ENCODE data around the gene IL6R.

IL6R gene

GRCh38 chr1:154492115-154492514, 87.0 kb downstream of the IL6R start:
- H3K4me1 ChIP-seq (ENCODE audit: low read length) = peaks cover 20% of the 10 kb centered on the region
- no peaks in the 10 kb centered on the region for H3K9me3 ChIP-seq (replicated peaks; ENCODE audit: insufficient read depth, low read length)
- H3K27ac ChIP-seq (ENCODE audit: low read length) = no peak overlapping the region
- H2AFZ ChIP-seq (ENCODE audit: low read length) = no peak overlapping the region
- no peak for DNase-seq
- TF ChIP-seq EZH2 (optimal IDR thresholded peaks at IDR 0.05; ENCODE audit: low read depth, low read length) (no peak), CTCF (IDR thresholded peaks at IDR 0.05; ENCODE audit: low read length) (no peak), EZH2phosphoT487 (IDR thresholded peaks at IDR 0.05; ENCODE audit: low read length) (no peak)
- no peaks in the 10 kb centered on the region for H3K79me2 ChIP-seq (ENCODE audit: low read length)
- no peak overlapping the region for H3K9ac ChIP-seq (ENCODE audit: low read length)
- no peaks in the 10 kb centered on the region for H3K27me3 ChIP-seq (replicated peaks; ENCODE audit: insufficient read depth, low read length)
- H3K4me3 ChIP-seq (ENCODE audit: low read length) = no peak overlapping the region
- H3K36me3 ChIP-seq (replicated peaks; ENCODE audit: insufficient read depth, low read length) = no peaks in the 10 kb centered on the region
- no peaks in the 10 kb centered on the region for H4K20me1 ChIP-seq (ENCODE audit: insufficient read depth, low read length)
- no peak overlapping the region for H3K4me2 ChIP-seq (ENCODE audit: low read depth, low read length)
- peaks cover 7% of the 10 kb centered on the region; the same call in 1 of the 2 replicates for H3F3A ChIP-seq (ENCODE audit: insufficient read depth, low read length)
- H3K9me2 ChIP-seq (replicated peaks; ENCODE audit: insufficient read depth, low read length) = no peaks in the 10 kb centered on the region

GRCh38 chr1:154493276-154493675, 88.1 kb downstream of the IL6R start:
- Histone ChIP-seq H3K36me3 (replicated peaks; ENCODE audit: insufficient read depth, low read length) (no peaks in the 10 kb centered on the region), H3F3A (ENCODE audit: insufficient read depth, low read length) (peaks cover 11% of the 10 kb centered on the region; the same call in 1 of the 2 replicates), H2AFZ (ENCODE audit: low read length) (peak overlapping the region; percentile 39), H3K9ac (ENCODE audit: low read length) (no peak overlapping the region), H3K4me2 (ENCODE audit: low read depth, low read length) (peak overlapping the region; percentile 9; the same call in 1 of the 2 replicates), H3K27ac (ENCODE audit: low read length) (no peak overlapping the region), H3K9me3 (replicated peaks; ENCODE audit: insufficient read depth, low read length) (no peaks in the 10 kb centered on the region), H3K4me3 (ENCODE audit: low read length) (no peak overlapping the region), H3K9me2 (replicated peaks; ENCODE audit: insufficient read depth, low read length) (no peaks in the 10 kb centered on the region), H3K79me2 (ENCODE audit: low read length) (no peaks in the 10 kb centered on the region), H3K4me1 (ENCODE audit: low read length) (peaks cover 21% of the 10 kb centered on the region), H3K27me3 (replicated peaks; ENCODE audit: insufficient read depth, low read length) (no peaks in the 10 kb centered on the region), H4K20me1 (ENCODE audit: insufficient read depth, low read length) (no peaks in the 10 kb centered on the region)
- DNase-seq = peak; percentile 27
- TF ChIP-seq EZH2 (optimal IDR thresholded peaks at IDR 0.05; ENCODE audit: low read depth, low read length) = no peak

GRCh38 chr1:154495496-154496273, 90.5 kb downstream of the IL6R start:
- H4K20me1 ChIP-seq (ENCODE audit: insufficient read depth, low read length) = no peaks in the 10 kb centered on the region
- no peaks in the 10 kb centered on the region for H3K79me2 ChIP-seq (ENCODE audit: low read length)
- peaks cover 11% of the 10 kb centered on the region; the same call in 1 of the 2 replicates for H3F3A ChIP-seq (ENCODE audit: insufficient read depth, low read length)
- H3K27ac ChIP-seq (ENCODE audit: low read length) = no peak overlapping the region
- TF ChIP-seq EZH2phosphoT487 (IDR thresholded peaks at IDR 0.05; ENCODE audit: low read length) = no peak
- no peak for TF ChIP-seq CTCF (IDR thresholded peaks at IDR 0.05; ENCODE audit: low read length)
- TF ChIP-seq EZH2 (optimal IDR thresholded peaks at IDR 0.05; ENCODE audit: low read depth, low read length) = no peak
- no peaks in the 10 kb centered on the region for H3K36me3 ChIP-seq (replicated peaks; ENCODE audit: insufficient read depth, low read length)
- 0 out of 2 replicates have a peak, but pooled peaks cover 1% of the 10 kb centered on the region for H3K27me3 ChIP-seq (replicated peaks; ENCODE audit: insufficient read depth, low read length)
- H3K4me2 ChIP-seq (ENCODE audit: low read depth, low read length) = no peak overlapping the region
- peaks cover 21% of the 10 kb centered on the region for H3K4me1 ChIP-seq (ENCODE audit: low read length)
- H2AFZ ChIP-seq (ENCODE audit: low read length) = no peak overlapping the region
- H3K4me3 ChIP-seq (ENCODE audit: low read length) = no peak overlapping the region
- H3K9me2 ChIP-seq (replicated peaks; ENCODE audit: insufficient read depth, low read length) = no peaks in the 10 kb centered on the region
- no peak overlapping the region for H3K9ac ChIP-seq (ENCODE audit: low read length)
- no peak for DNase-seq
- H3K9me3 ChIP-seq (replicated peaks; ENCODE audit: insufficient read depth, low read length) = no peaks in the 10 kb centered on the region

GRCh38 chr1:154496383-154496782, 91.2 kb downstream of the IL6R start:
- H3K27ac ChIP-seq (ENCODE audit: low read length) = no peak overlapping the region
- H3K27me3 ChIP-seq (replicated peaks; ENCODE audit: insufficient read depth, low read length) = peaks cover 8% of the 10 kb centered on the region; the same call in 1 of the 2 replicates
- peaks cover 21% of the 10 kb centered on the region for H3K4me1 ChIP-seq (ENCODE audit: low read length)
- peaks cover 11% of the 10 kb centered on the region; the same call in 1 of the 2 replicates for H3F3A ChIP-seq (ENCODE audit: insufficient read depth, low read length)
- no peak overlapping the region for H3K9ac ChIP-seq (ENCODE audit: low read length)
- no peaks in the 10 kb centered on the region for H3K9me2 ChIP-seq (replicated peaks; ENCODE audit: insufficient read depth, low read length)
- DNase-seq = no peak
- H3K4me2 ChIP-seq (ENCODE audit: low read depth, low read length) = no peak overlapping the region
- no peaks in the 10 kb centered on the region for H4K20me1 ChIP-seq (ENCODE audit: insufficient read depth, low read length)
- H3K9me3 ChIP-seq (replicated peaks; ENCODE audit: insufficient read depth, low read length) = no peaks in the 10 kb centered on the region
- H3K4me3 ChIP-seq (ENCODE audit: low read length) = no peak overlapping the region
- H3K79me2 ChIP-seq (ENCODE audit: low read length) = no peaks in the 10 kb centered on the region
- TF ChIP-seq EZH2phosphoT487 (IDR thresholded peaks at IDR 0.05; ENCODE audit: low read length) (no peak), CTCF (IDR thresholded peaks at IDR 0.05; ENCODE audit: low read length) (no peak), EZH2 (optimal IDR thresholded peaks at IDR 0.05; ENCODE audit: low read depth, low read length) (no peak)
- H2AFZ ChIP-seq (ENCODE audit: low read length) = no peak overlapping the region
- H3K36me3 ChIP-seq (replicated peaks; ENCODE audit: insufficient read depth, low read length) = no peaks in the 10 kb centered on the region

Measured in MM.1S (cell line).